ENCODE results near the gene CALML5.

The CALML5 gene

GRCh38 chr10:5481121-5481520 lies 18.2 kb downstream of the CALML5 start:
- H3K9ac ChIP-seq (ENCODE audit: low read length): no peak overlapping the region
- H4K20me1 ChIP-seq (ENCODE audit: low read depth, low read length): no peaks in the 10 kb centered on the region
- H3K27ac ChIP-seq (ENCODE audit: low read depth, low read length): no peak overlapping the region
- H3K4me3 ChIP-seq (ENCODE audit: insufficient read depth, low read length, poor library complexity, severe bottlenecking): no peak overlapping the region
- no peak overlapping the region for H2AFZ ChIP-seq (ENCODE audit: low read depth, low read length, severe bottlenecking)
- no peaks in the 10 kb centered on the region for H3K36me3 ChIP-seq (ENCODE audit: low read length)
- no peak overlapping the region for H3K4me2 ChIP-seq (ENCODE audit: low read depth, low read length, poor library complexity, severe bottlenecking)
- no peaks in the 10 kb centered on the region for H3K9me3 ChIP-seq (ENCODE audit: insufficient read depth, low read length)
- H3K79me2 ChIP-seq (ENCODE audit: insufficient read depth, low read length): no peaks in the 10 kb centered on the region
- TF ChIP-seq EZH2phosphoT487 (conservative IDR thresholded peaks at IDR 0.05; ENCODE audit: low read length): no peak
- H3K9me2 ChIP-seq (replicated peaks; ENCODE audit: insufficient read depth, low read length): no peaks in the 10 kb centered on the region
- H3K27me3 ChIP-seq (ENCODE audit: low read length): no peaks in the 10 kb centered on the region
- no peaks in the 10 kb centered on the region for H3F3A ChIP-seq (ENCODE audit: insufficient read depth)

GRCh38 chr10:5480162-5480941 lies 19.0 kb downstream of the CALML5 start:
- Histone ChIP-seq H3F3A (ENCODE audit: insufficient read depth) (no peaks in the 10 kb centered on the region), H3K27ac (ENCODE audit: low read depth, low read length) (no peak overlapping the region), H3K4me3 (ENCODE audit: insufficient read depth, low read length, poor library complexity, severe bottlenecking) (no peak overlapping the region), H3K9me2 (replicated peaks; ENCODE audit: insufficient read depth, low read length) (no peaks in the 10 kb centered on the region), H3K4me2 (ENCODE audit: low read depth, low read length, poor library complexity, severe bottlenecking) (no peak overlapping the region), H3K79me2 (ENCODE audit: insufficient read depth, low read length) (no peaks in the 10 kb centered on the region), H2AFZ (ENCODE audit: low read depth, low read length, severe bottlenecking) (no peak overlapping the region), H3K9me3 (ENCODE audit: insufficient read depth, low read length) (no peaks in the 10 kb centered on the region), H3K27me3 (ENCODE audit: low read length) (no peaks in the 10 kb centered on the region), H3K36me3 (ENCODE audit: low read length) (no peaks in the 10 kb centered on the region), H3K9ac (ENCODE audit: low read length) (no peak overlapping the region), H4K20me1 (ENCODE audit: low read depth, low read length) (no peaks in the 10 kb centered on the region)
- TF ChIP-seq, protein P1, sequence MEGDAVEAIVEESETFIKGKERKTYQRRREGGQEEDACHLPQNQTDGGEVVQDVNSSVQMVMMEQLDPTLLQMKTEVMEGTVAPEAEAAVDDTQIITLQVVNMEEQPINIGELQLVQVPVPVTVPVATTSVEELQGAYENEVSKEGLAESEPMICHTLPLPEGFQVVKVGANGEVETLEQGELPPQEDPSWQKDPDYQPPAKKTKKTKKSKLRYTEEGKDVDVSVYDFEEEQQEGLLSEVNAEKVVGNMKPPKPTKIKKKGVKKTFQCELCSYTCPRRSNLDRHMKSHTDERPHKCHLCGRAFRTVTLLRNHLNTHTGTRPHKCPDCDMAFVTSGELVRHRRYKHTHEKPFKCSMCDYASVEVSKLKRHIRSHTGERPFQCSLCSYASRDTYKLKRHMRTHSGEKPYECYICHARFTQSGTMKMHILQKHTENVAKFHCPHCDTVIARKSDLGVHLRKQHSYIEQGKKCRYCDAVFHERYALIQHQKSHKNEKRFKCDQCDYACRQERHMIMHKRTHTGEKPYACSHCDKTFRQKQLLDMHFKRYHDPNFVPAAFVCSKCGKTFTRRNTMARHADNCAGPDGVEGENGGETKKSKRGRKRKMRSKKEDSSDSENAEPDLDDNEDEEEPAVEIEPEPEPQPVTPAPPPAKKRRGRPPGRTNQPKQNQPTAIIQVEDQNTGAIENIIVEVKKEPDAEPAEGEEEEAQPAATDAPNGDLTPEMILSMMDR (IDR thresholded peaks at IDR 0.05; ENCODE audit: insufficient read depth, low read length, poor library complexity, severe bottlenecking): no peak
- no peak for TF ChIP-seq EZH2phosphoT487 (conservative IDR thresholded peaks at IDR 0.05; ENCODE audit: low read length)

DNA sequence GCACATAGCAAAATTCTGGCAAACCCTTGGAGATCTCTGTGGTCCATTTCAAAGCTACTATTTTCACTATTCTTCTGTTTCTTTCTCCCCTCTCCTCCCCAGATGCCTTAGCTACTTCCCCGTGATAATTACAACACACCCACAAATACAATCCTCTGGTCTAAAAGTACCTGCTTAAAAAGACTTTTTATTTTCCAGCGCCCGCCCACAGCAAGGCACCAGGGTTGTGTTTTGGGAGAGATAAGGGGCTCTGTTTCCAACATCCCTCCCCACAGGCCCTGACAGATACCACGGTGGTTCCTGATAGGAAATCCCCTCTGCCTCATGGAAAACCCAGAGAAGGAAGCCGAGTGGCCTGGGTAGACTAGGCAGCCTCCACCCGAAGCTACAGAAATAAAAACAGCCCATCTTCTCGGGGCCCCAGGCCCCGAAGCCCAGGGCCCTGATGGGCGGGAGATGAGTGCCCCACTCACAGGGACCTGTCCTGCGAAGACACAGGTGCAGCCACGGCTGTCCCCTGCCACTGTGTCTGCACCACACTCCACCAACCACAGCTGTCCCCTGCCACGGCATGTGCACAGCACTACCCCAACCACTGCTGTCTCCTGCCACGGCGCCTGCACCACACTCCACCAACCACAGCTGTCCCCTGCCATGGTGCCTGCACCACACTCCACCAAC lies 19.7 kb downstream of the CALML5 start:
- no peaks in the 10 kb centered on the region for H3K36me3 ChIP-seq (ENCODE audit: low read length)
- H3K27me3 ChIP-seq (ENCODE audit: low read length): no peaks in the 10 kb centered on the region
- no peaks in the 10 kb centered on the region for H3F3A ChIP-seq (ENCODE audit: insufficient read depth)
- no peaks in the 10 kb centered on the region for H3K9me3 ChIP-seq (ENCODE audit: insufficient read depth, low read length)
- no peaks in the 10 kb centered on the region for H4K20me1 ChIP-seq (ENCODE audit: low read depth, low read length)
- no peaks in the 10 kb centered on the region for H3K79me2 ChIP-seq (ENCODE audit: insufficient read depth, low read length)
- H3K27ac ChIP-seq (ENCODE audit: low read depth, low read length): no peak overlapping the region
- no peak overlapping the region for H3K9ac ChIP-seq (ENCODE audit: low read length)
- H2AFZ ChIP-seq (ENCODE audit: low read depth, low read length, severe bottlenecking): no peak overlapping the region
- TF ChIP-seq, protein P1 (IDR thresholded peaks at IDR 0.05; ENCODE audit: insufficient read depth, low read length, poor library complexity, severe bottlenecking): no peak
- TF ChIP-seq EZH2phosphoT487 (conservative IDR thresholded peaks at IDR 0.05; ENCODE audit: low read length): no peak
- no peak overlapping the region for H3K4me2 ChIP-seq (ENCODE audit: low read depth, low read length, poor library complexity, severe bottlenecking)
- H3K9me2 ChIP-seq (replicated peaks; ENCODE audit: insufficient read depth, low read length): no peaks in the 10 kb centered on the region
- H3K4me3 ChIP-seq (ENCODE audit: insufficient read depth, low read length, poor library complexity, severe bottlenecking): no peak overlapping the region
